HepG2 (cell line): Measurements from ENCODE around the gene ATP9B.

Experiments
- FOXJ3 ChIP-seq: sonication (generic); formaldehyde crosslinking; IDR thresholded peaks from 2 replicates; pipeline ENCODE4 v1.4.0; 2020; ENCODE audit warnings: missing genetic modification reagents, mild to moderate bottlenecking, borderline replicate concordance
- GTF2F1 ChIP-seq: fragments of 150-350 bp; IDR thresholded peaks from 2 replicates; pipeline ENCODE4 v1.6.1; 2014; ENCODE audit warnings: low read length
- TCF7 ChIP-seq: sonication (generic); IDR thresholded peaks from 2 replicates; pipeline ENCODE4 v1.6.1; 2016; ENCODE audit warnings: antibody characterized with exemption, low read depth
- ZBTB8A ChIP-seq: sonication (generic); formaldehyde crosslinking; IDR thresholded peaks from 2 replicates; pipeline ENCODE4 v1.4.0; 2020; ENCODE audit warnings: mild to moderate bottlenecking, low read depth, missing genetic modification reagents, borderline replicate concordance
- ZNF207 ChIP-seq: fragments of 450-650 bp; IDR thresholded peaks from 2 replicates; pipeline ENCODE4 v1.6.1; 2016; ENCODE audit warnings: antibody characterized with exemption, borderline replicate concordance
- ZNF253 ChIP-seq: sonication (generic); formaldehyde crosslinking; IDR thresholded peaks from 2 replicates; pipeline ENCODE4 v1.8.0; 2022; ENCODE audit warnings: mild to moderate bottlenecking, missing genetic modification reagents, borderline replicate concordance
- ZNF274 ChIP-seq: sonication (generic); formaldehyde crosslinking; IDR thresholded peaks from 2 replicates; pipeline ENCODE4 v1.5.1; 2020; ENCODE audit warnings: mild to moderate bottlenecking, missing genetic modification reagents
- ZNF749 ChIP-seq: sonication (generic); formaldehyde crosslinking; IDR thresholded peaks from 2 replicates; pipeline ENCODE4 v1.8.0; 2022; ENCODE audit warnings: mild to moderate bottlenecking, missing genetic modification reagents, moderate library complexity, borderline replicate concordance
- TF ChIP-seq, protein P1 (sequence below): sonication (generic); formaldehyde crosslinking; IDR thresholded peaks from 2 replicates; pipeline ENCODE4 v1.9.0; 2021; ENCODE audit warnings: missing genetic modification reagents, borderline replicate concordance

DNA sequence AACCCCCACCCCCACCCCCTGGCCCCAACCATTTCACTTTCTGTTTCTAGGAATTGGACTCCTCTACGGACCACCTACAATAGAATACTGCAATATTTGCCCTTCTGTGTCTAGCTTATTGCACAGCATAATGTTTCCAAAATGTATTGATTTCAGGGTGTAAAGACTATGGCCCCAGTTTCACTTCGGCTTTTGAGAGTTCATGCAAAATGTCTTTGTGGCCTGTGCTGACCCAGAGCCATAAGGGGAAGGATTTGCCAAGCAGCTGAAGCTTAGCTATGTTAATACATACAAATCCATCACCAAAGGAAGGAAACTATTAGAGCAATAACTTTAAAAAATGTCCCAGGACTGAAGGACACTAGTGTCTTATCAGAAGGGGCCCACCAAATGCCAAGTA, 11.2 kb upstream of the ATP9B start:
- TF ChIP-seq FOXJ3: no peak
- TF ChIP-seq TCF7: no peak
- no peak for TF ChIP-seq ZNF274 (CRISPR knock-in tag)
- TF ChIP-seq ZBTB8A (CRISPR knock-in tag): no peak
- TF ChIP-seq ZNF207: no peak
- TF ChIP-seq ZNF749 (CRISPR knock-in tag): no peak
- TF ChIP-seq GTF2F1: no peak
- no peak for TF ChIP-seq ZNF253 (CRISPR knock-in tag)
- TF ChIP-seq, protein P1, sequence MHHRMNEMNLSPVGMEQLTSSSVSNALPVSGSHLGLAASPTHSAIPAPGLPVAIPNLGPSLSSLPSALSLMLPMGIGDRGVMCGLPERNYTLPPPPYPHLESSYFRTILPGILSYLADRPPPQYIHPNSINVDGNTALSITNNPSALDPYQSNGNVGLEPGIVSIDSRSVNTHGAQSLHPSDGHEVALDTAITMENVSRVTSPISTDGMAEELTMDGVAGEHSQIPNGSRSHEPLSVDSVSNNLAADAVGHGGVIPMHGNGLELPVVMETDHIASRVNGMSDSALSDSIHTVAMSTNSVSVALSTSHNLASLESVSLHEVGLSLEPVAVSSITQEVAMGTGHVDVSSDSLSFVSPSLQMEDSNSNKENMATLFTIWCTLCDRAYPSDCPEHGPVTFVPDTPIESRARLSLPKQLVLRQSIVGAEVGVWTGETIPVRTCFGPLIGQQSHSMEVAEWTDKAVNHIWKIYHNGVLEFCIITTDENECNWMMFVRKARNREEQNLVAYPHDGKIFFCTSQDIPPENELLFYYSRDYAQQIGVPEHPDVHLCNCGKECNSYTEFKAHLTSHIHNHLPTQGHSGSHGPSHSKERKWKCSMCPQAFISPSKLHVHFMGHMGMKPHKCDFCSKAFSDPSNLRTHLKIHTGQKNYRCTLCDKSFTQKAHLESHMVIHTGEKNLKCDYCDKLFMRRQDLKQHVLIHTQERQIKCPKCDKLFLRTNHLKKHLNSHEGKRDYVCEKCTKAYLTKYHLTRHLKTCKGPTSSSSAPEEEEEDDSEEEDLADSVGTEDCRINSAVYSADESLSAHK (CRISPR knock-in tag): no peak
